H54 (cell line): ENCODE data around the gene CD40LG.
A peak's percentile ranks its signal among the peaks of the same experiment; 100 is the strongest.

Source experiments
- DNase-seq: peaks from one replicate; pipeline ENCODE4 v3.0.0; 2011; ENCODE audit warnings: low spot score, mixed read lengths; ENCODE audit not compliant: insufficient read length
- FAIRE-seq: peaks from 3 replicates; lab custom pipeline; 2011; peaks lifted over from hg19 to GRCh38; lab: Jason Lieb, UNC
- POLR2A ChIP-seq: IDR thresholded peaks from 2 replicates; pipeline ENCODE4 v1.6.1; 2011; ENCODE audit warnings: low read depth, mild to moderate bottlenecking, low read length

The CD40LG gene

DNA sequence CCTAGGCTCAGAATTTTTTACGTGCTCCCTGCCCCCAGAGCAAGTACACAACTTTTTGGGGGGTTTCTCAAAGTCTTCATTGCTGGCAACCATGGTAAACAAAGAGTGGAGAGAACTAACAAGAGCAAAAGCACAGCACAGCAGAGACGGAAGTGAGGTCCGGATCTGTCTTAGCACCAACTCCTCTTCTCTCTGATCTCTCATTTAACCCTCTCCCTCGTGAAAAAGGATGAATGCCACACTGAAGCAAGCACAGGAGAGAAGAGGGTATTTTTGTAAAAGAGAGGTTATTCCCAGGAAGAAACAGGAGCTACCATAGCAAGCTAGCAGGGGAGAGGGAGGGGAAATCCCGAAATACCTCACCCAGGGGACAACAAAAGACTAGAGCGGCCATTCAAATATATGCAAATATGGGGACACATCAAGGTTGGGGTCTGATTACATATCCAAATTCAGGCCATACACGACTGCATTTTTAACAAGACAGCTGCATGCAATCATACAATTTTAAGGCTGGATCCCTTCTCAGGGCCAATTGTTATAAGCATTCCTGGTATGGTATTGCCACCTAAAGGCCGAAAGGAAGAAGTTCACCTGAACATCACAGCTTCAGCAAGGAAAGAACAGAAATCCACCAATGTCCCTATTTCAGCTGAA is 46.6 kb downstream of the CD40LG start:
- peak; percentile 78 for FAIRE-seq
- DNase-seq: no peak
- no peak for TF ChIP-seq POLR2A

DNA sequence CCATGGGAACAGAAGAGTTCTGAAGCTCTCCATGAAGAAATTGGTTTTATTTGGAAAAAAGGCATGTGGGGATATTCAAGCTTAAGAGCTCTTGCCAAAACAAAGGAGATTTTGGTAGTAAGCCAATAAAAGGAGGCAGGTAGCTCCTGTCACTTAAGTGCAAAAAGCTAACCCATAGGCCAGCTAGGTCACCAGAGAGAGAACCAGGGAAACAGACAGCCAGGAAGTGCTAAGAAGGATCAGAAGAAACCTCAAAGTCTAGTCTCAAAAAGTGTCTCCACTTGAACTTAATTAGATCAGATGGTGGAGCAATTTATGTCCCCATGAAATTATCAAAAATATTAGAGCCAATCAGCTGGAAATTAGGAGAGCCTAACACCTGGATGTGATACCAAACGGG is 49.2 kb downstream of the CD40LG start:
- FAIRE-seq: no peak
- no peak for TF ChIP-seq POLR2A
- DNase-seq: no peak

DNA sequence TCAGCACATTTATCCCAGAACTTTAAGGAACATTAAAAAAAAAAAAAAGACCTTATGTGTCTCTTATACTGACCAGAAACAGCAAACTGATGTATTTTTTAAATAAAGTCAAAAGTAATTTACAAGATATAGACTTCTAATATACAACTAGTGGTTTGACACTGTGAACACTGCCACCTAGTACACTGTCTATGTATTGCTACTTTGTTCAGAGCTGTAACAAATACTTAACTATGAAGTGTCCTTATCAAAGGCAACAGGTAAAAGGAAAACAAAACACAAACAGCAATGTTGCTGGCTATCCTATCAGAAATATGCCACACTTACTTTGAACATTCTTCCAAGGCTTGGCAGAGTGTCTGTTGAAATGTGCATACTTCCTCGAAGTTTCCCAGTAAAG is 60.4 kb downstream of the CD40LG start:
- TF ChIP-seq POLR2A: no peak
- DNase-seq (no peak), FAIRE-seq (peak; percentile 20)
